HG02610 (cell line): ENCODE results near the gene TEX13A.

Experiments
- ATAC-seq: cut with Tn5 transposase; IDR thresholded peaks from one replicate; pipeline ENCODE4 v1.9.1; 2021; ENCODE audit warnings: mild to moderate bottlenecking, moderate library complexity; ENCODE audit not compliant: unreplicated experiment

Gene TEX13A

DNA sequence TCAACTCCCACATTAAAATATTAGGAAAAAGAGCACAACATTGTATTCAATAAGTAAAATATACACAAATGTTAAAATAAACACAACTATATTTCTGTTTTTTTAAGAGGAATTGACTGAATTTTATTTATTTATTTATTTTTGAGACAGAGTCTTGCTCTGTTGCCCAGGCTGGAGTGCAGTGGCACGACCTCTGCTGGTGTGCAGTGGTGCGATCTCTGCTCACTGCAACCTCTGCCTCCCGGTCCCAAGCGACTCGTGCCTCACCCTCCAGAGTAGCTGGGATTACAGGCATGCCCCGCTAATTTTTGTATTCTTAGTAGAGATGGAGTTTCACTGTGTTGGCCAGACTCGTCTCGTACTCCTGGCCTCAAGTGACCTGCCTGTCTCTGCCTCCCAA lies 31.4 kb downstream of the TEX13A start:
- ATAC-seq, result no peak

GRCh38 chrX:105179644-105180043 lies 40.9 kb downstream of the TEX13A start:
- no peak for ATAC-seq

DNA sequence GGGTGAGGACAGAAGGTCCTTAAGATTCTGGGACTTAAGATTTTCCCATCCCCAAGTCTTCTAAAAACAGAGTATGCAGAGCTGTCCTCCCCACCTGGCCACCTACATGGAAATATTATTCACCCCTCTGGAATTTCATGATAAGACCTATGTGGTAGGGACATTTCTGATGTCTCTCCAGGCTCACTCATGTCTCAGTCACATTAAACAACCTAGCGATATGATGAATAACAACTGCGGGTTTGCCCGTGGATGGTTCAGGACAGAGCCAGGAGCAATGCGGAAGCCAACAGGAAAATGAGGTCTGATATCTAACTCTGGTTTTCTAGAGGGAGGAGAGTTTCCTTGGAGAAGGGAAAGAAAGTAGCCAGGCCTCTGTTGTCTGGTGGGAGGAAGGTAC lies 47.4 kb downstream of the TEX13A start:
- ATAC-seq, result no peak
